Measurements from ENCODE around the gene RBM24.

GRCh38 chr6:17268114-17268513, 13.0 kb upstream of the RBM24 start:
- no peak for TF ChIP-seq CTCF (IDR thresholded peaks at IDR 0.05; ENCODE audit: borderline replicate concordance, extremely low read depth, low read length, poor library complexity, severe bottlenecking)
- no peak for TF ChIP-seq EZH2 (IDR thresholded peaks at IDR 0.05; ENCODE audit: borderline replicate concordance, low read depth, low read length, severe bottlenecking)
